ENCODE measurements around the gene ZNF556.

The ZNF556 gene

DNA sequence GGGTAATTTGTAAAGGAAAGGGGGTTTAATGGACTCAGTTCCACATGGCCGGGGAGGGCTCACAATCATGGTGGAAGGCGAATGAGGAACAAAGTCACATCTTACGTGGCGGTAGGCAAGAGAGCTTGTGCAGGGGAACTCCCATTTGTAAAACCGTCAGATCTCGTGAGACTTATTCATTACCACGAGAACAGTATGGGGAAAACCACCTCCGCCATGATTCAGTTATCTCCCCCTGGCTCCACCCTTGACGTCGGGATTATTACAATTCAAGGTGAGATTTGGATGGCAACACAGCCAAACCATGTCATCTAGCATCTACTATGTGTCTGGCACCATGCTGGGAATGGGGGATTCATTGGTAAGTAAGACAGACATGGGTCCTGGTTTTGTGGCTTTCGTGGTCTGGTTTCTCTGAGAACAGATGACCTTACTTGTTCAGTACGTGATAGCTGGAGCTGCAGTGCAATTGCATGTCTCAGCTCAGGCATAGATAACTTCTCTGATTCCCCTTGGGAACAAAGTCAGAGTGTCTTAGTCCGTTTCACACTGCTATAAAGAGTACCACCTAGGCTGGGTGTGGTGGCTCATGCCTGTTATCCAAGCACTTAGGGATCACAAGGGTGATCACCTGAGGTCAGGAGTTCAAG, 39.2 kb upstream of the ZNF556 start:
- DNase-seq (ENCODE audit: low read depth, low spot score) = no peak
- Histone ChIP-seq H3K9me3 (ENCODE audit: low read depth, low read length) (no peaks in the 10 kb centered on the region), H3K27ac (no peak overlapping the region), H3K36me3 (ENCODE audit: insufficient read depth, low read length) (no peaks in the 10 kb centered on the region; the same call in 1 of the 2 replicates), H3K4me3 (no peak overlapping the region), H3K9ac (ENCODE audit: insufficient read length) (no peak overlapping the region)
- TF ChIP-seq POLR2AphosphoS5 (IDR thresholded peaks at IDR 0.05; ENCODE audit: borderline replicate concordance, low read depth, low read length) (no peak), FOXP2 (optimal IDR thresholded peaks at IDR 0.05; ENCODE audit: control extremely low read depth, extremely low read length, insufficient read depth) (no peak), EZH2 (IDR thresholded peaks at IDR 0.05) (no peak)

DNA sequence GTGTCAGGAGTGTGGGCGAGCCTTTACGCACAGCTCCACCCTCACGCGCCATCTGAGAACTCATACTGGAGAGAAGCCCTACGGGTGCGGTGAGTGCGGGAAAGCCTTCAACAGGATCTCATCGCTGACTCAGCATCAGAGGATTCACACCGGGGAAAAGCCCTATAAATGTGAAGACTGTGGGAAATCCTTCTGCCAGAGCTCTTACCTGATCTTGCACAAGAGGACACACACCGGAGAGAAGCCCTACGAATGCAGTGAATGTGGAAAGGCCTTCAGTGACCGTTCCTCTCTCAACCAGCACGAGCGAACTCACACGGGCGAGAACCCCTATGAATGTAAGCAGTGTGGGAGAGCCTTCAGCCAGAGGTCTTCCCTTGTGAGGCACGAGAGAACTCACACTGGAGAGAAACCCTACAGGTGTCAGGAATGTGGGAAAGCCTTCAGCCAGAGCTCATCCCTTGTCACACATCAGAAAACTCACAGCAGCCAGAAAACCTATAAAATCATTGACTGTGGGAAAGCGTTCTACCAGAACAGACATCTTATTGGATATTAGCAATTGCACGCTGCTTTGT, 32.8 kb upstream of the ZNF556 start:
- H3K4me3 ChIP-seq = no peak overlapping the region
- no peak overlapping the region for H3K27ac ChIP-seq
- DNase-seq (ENCODE audit: low read depth, low spot score) = no peak
- H3K9me3 ChIP-seq (ENCODE audit: low read depth, low read length) = peaks cover 6% of the 10 kb centered on the region
- TF ChIP-seq EZH2 (IDR thresholded peaks at IDR 0.05) (no peak), POLR2AphosphoS5 (IDR thresholded peaks at IDR 0.05; ENCODE audit: borderline replicate concordance, low read depth, low read length) (no peak), FOXP2 (optimal IDR thresholded peaks at IDR 0.05; ENCODE audit: control extremely low read depth, extremely low read length, insufficient read depth) (no peak)
- H3K9ac ChIP-seq (ENCODE audit: insufficient read length) = no peak overlapping the region
- no peaks in the 10 kb centered on the region for H3K36me3 ChIP-seq (ENCODE audit: insufficient read depth, low read length)

DNA sequence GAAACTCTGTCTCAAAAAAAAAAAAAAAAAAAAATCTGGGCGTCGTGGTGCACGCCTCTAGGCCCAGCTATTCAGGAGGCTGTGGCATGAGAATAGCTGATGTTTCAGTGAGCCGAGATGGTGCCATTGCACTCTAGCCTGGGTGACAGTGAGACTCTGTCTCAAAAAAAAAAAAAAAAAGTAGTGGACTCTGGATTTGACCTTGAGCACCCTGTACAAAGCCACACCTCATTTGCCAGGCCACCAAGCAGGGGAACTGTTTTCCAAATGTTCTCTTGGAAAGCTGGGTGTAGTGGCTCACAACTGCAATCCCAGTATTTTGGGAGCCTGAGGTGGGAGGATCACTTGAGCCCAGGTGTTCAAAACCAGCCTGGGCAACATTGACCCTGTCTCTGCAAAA, 29.7 kb upstream of the ZNF556 start:
- H3K9ac ChIP-seq (ENCODE audit: insufficient read length) = no peak overlapping the region
- H3K9me3 ChIP-seq (ENCODE audit: low read depth, low read length) = peaks cover 8% of the 10 kb centered on the region
- TF ChIP-seq EZH2 (IDR thresholded peaks at IDR 0.05) (no peak), POLR2AphosphoS5 (IDR thresholded peaks at IDR 0.05; ENCODE audit: borderline replicate concordance, low read depth, low read length) (no peak), FOXP2 (optimal IDR thresholded peaks at IDR 0.05; ENCODE audit: control extremely low read depth, extremely low read length, insufficient read depth) (no peak)
- no peak overlapping the region for H3K27ac ChIP-seq
- H3K4me3 ChIP-seq = no peak overlapping the region
- DNase-seq (ENCODE audit: low read depth, low spot score) = no peak
- H3K36me3 ChIP-seq (ENCODE audit: insufficient read depth, low read length) = no peaks in the 10 kb centered on the region

DNA sequence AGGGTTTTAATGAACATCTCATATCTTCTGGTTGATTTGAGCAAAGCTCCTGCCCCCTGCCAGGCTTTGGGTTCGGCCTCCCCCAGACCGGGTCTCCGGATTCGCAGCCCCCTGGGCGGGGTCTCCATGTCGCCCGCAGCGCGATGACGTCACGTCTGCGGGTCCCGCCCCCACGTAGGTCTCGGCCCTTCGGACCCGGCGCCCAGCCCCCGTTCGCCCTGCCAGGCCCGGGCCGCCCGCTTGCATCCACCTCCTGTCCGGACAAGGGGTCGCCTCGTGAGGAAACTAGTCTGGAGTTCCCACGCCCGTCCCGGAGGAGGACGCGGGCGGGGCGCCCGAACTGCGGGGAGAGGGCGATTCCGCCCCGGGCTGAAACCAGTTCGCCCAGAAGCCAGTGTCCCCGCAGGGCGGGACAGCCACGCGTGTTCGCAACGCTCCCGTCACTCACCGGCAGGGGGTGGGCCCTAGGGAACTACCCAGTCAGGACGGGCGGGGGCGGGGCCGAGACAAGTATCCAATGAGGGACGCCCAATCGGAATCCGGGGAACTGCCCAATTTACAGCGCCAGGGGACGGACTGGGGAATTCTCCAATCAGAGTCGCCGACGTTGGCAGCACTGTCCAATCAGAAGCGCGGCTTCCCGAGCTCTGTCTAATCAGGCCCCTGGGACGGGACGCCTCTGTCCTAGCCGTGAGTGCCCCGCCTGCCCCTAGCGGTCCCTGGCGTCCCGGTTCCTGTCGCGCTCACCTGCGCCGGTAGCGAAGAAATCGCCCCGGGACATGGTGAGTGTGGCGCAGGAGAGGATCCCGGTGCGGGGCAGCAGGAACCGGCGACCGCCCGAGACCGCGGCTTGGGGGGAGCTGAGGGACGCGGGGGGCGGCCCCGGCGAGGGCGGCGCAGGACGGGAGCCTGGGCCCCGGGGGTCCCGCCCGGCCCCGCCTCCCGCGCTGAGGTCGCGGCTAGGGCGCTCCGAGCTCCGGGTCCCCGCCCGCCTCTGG, 26.0 kb upstream of the ZNF556 start, which contains the start of gene ZNF555:
Gene ZNF555, plus strand, starts transcription at position 682 of the 998 bp plus-strand sequence. Its CDS starts 98 bp downstream, at position 780.
- Histone ChIP-seq H3K9ac (ENCODE audit: insufficient read length) (peak within 1 kb of the TSS; percentile 88), H3K9me3 (ENCODE audit: low read depth, low read length) (peaks cover 9% of the 10 kb centered on the region; the same call in 1 of the 2 replicates), H3K36me3 (ENCODE audit: insufficient read depth, low read length) (peaks cover 7% of the 10 kb centered on the region; the same call in 1 of the 2 replicates), H3K4me3 (peak within 1 kb of the TSS; percentile 88), H3K27ac (peak within 1 kb of the TSS; percentile 92)
- DNase-seq (ENCODE audit: low read depth, low spot score) = peak; percentile 94
- TF ChIP-seq POLR2AphosphoS5 (IDR thresholded peaks at IDR 0.05; ENCODE audit: borderline replicate concordance, low read depth, low read length) (peak; percentile 76; the same call in 1 of the 2 replicates), FOXP2 (optimal IDR thresholded peaks at IDR 0.05; ENCODE audit: control extremely low read depth, extremely low read length, insufficient read depth) (no peak), EZH2 (IDR thresholded peaks at IDR 0.05) (no peak)

DNA sequence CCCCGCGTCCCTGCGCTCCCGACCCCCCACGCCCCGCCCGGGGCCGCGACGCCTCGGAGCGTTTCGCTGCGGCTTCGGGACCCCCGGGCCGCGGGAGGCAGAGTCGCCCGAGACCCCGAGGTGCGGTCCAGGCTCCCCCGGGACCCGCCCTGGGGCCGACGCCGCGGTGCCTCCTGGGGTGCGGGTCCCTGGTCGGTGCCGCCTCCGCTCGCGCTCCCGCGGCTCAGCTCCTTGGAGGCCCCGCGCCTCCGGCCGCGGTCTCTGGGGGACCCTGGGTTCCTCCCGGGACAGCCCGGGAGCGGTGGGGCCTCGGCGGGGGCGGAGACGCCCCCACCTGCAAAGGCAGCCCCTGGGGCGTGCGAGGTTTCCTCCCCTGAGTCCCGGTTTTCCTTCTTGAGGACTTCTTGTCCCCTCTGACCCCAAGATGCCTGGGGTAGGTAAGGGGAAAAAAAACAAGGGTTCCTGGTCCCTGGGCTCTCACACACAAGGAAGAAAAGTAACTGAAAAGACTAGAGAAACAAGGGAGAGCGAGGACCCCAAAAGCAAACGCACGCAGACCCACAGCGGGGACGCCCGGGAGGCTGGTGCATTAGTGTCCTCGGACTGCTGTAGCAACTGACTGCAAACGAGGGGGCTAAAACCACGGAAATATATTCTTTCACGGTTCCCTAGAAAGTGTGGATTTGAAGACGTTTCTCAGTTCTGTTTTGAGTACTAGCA, 25.1 kb upstream of the ZNF556 start:
- H3K9me3 ChIP-seq (ENCODE audit: low read depth, low read length) = peaks cover 9% of the 10 kb centered on the region; the same call in 1 of the 2 replicates
- peak overlapping the region; percentile 88 for H3K4me3 ChIP-seq
- H3K36me3 ChIP-seq (ENCODE audit: insufficient read depth, low read length) = peaks cover 7% of the 10 kb centered on the region
- H3K9ac ChIP-seq (ENCODE audit: insufficient read length) = peak overlapping the region; percentile 73
- H3K27ac ChIP-seq = no peak overlapping the region
- no peak for DNase-seq (ENCODE audit: low read depth, low spot score)
- TF ChIP-seq EZH2 (IDR thresholded peaks at IDR 0.05) (no peak), POLR2AphosphoS5 (IDR thresholded peaks at IDR 0.05; ENCODE audit: borderline replicate concordance, low read depth, low read length) (no peak), FOXP2 (optimal IDR thresholded peaks at IDR 0.05; ENCODE audit: control extremely low read depth, extremely low read length, insufficient read depth) (no peak)

DNA sequence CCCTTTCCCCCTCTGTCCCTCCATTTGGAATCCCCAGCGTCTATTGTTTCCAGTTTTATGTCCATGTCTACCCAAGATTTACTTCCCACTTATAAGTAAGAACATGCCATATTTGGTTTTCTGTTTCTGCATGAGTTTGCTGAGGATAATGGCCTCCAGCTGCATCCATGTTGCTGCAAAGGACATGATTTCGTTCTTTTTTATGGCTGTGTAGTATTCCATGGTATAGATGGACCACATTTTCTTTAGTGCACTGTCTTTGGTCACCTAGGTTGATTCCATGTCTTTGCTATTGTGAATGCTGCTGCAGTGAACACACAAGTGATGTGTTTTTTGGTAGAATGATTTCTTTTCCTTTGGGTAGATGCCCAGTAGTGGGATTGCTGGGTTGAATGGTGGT, 22.0 kb upstream of the ZNF556 start:
- Histone ChIP-seq H3K27ac (no peak overlapping the region), H3K4me3 (no peak overlapping the region), H3K9ac (ENCODE audit: insufficient read length) (no peak overlapping the region), H3K36me3 (ENCODE audit: insufficient read depth, low read length) (peaks cover 10% of the 10 kb centered on the region), H3K9me3 (ENCODE audit: low read depth, low read length) (peaks cover 9% of the 10 kb centered on the region; the same call in 1 of the 2 replicates)
- no peak for TF ChIP-seq FOXP2 (optimal IDR thresholded peaks at IDR 0.05; ENCODE audit: control extremely low read depth, extremely low read length, insufficient read depth)
- TF ChIP-seq EZH2 (IDR thresholded peaks at IDR 0.05) = no peak
- TF ChIP-seq POLR2AphosphoS5 (IDR thresholded peaks at IDR 0.05; ENCODE audit: borderline replicate concordance, low read depth, low read length) = no peak
- DNase-seq (ENCODE audit: low read depth, low spot score) = no peak

DNA sequence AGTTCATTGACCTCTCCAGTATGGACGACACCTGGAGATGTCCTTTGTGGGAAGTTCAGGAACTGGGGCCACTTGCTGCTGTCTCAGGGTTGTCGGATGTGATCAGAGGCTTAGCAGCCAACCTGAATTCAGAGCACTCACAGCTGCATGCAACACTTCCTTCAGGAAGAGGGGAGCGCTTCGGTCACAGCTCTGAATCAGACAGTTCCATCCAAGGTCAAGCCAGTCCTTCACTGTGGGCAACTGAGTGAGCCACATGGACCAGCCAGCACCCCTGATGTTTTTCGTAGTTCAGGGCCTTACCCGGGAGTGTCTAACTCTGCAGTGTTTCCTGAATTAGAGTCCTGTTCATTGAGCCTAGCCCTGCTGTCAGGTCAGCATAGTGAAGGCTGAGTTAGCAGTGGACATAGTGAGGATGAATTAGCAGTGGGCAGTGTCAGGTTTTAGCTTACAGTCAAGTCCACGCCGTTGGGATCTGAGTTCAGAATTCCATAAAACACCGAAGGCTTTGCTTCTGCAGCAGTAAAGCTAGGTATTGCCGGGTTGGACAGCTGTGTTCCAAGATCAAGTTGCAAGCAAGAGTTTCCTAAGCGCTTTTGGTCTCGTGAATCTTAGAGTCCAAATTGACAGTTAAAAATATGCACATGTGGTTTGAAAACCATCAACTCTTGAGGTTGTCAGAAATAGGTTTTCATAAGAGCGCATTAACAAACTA, 20.8 kb upstream of the ZNF556 start:
- Histone ChIP-seq H3K36me3 (ENCODE audit: insufficient read depth, low read length) (peaks cover 22% of the 10 kb centered on the region), H3K27ac (no peak overlapping the region), H3K4me3 (no peak overlapping the region), H3K9ac (ENCODE audit: insufficient read length) (no peak overlapping the region), H3K9me3 (ENCODE audit: low read depth, low read length) (peaks cover 10% of the 10 kb centered on the region)
- no peak for DNase-seq (ENCODE audit: low read depth, low spot score)
- TF ChIP-seq EZH2 (IDR thresholded peaks at IDR 0.05) = no peak
- no peak for TF ChIP-seq POLR2AphosphoS5 (IDR thresholded peaks at IDR 0.05; ENCODE audit: borderline replicate concordance, low read depth, low read length)
- TF ChIP-seq FOXP2 (optimal IDR thresholded peaks at IDR 0.05; ENCODE audit: control extremely low read depth, extremely low read length, insufficient read depth) = no peak
